Fibroblast of skin of left biceps (primary cell): ENCODE results near the gene IFNE.

Experiments used
- DNase-seq, 2 experiments: peaks; one replicate each; pipeline ENCODE4 v3.0.0-alpha.2; 2013; ENCODE audit warnings: low read depth in 2 of 2

Gene IFNE, protein sequence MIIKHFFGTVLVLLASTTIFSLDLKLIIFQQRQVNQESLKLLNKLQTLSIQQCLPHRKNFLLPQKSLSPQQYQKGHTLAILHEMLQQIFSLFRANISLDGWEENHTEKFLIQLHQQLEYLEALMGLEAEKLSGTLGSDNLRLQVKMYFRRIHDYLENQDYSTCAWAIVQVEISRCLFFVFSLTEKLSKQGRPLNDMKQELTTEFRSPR

DNA sequence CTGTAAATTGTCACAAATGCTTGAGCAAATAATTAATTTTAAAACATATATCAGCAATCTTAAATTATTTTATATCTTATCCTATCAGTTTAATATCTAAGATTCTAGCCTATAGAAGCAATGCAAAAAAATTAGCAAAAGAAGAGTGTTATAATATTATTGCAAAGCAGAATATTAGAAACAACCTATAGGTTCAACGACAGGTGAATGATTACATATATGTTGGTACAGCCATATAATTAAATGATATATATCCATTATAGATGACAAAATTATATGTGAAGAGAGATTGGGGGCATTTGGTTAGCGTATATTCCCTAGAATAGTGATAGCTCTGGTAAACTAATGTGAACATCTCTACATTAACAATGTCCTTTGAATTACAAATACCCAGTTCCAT, at the start of gene IFNE:
Gene IFNE, minus strand, starts transcription at position 101 of the 400 bp plus-strand sequence. CDS start 619 bp downstream, outside the sequence.
- DNase-seq = no peak

DNA sequence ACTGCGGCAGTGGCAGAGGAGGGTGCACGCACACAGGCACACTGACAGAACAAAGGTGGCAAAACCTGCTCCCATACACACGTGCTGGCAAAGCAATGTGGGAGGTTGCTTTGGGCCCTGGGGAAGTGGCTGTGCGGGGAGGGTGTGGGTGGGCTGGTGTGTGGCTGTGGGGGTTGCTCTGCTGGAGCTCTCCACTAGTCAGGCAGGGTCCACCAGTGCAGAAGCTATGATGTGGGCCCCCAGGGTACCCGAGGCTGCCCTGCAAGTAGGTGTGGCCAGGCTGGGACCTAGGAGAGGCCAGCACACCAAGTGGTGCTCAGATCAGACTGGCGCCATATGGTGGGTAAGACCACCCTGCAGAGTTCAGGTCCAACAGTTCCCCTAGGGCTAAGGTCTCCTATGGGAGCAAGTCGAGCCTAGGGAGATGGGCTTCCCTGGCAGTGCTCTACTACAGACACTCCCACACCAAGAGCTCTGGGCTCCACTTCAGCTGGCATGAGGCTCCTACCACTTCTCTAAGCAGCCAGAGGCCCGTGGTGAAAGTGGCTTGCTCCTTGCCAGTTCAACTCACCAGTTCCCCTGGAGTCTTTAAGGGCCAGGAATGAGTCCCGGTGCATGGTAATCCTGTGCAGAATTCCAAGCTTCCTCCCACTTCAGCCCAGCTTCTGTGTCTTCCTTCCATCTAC, 46.2 kb upstream of the IFNE start:
- DNase-seq = no peak

DNA sequence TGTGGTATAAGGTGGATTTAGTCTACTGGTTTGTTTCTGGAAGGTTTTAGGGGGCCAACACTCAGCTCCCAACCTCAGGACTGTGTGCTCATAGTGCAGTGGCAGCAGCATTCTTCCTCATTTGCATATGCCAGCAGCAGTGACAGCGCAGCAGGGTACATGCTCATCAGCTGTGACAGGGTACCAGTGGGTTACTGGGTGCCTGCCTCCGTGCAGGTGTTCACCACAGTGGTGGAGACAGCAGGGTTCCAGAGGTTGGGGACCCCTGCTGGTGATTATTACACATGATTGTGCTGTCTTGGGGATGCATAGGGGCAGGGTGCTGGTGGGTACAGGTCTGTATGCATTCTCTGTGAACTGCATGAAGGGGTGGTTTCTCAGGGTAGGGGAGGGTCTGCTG, 45.5 kb upstream of the IFNE start:
- DNase-seq = no peak

DNA sequence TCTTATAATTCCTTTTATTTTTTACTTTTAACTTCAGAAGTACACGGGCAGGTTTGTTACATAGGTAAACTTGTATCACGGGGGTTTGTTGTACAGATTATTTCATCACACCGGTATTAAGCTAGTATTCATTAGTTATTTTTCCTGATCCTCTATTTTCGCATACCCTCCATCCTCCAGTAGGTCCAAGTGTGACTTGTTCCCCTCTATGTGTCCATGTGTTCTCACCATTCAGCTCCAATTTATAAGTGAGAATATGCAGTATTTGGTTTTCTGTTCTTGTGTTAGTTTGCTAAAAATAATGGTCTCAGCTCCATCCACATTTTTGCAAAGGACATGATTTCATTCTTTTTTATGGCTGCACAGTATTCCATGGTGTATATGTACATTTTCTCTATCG, 43.1 kb upstream of the IFNE start:
- no peak for DNase-seq

DNA sequence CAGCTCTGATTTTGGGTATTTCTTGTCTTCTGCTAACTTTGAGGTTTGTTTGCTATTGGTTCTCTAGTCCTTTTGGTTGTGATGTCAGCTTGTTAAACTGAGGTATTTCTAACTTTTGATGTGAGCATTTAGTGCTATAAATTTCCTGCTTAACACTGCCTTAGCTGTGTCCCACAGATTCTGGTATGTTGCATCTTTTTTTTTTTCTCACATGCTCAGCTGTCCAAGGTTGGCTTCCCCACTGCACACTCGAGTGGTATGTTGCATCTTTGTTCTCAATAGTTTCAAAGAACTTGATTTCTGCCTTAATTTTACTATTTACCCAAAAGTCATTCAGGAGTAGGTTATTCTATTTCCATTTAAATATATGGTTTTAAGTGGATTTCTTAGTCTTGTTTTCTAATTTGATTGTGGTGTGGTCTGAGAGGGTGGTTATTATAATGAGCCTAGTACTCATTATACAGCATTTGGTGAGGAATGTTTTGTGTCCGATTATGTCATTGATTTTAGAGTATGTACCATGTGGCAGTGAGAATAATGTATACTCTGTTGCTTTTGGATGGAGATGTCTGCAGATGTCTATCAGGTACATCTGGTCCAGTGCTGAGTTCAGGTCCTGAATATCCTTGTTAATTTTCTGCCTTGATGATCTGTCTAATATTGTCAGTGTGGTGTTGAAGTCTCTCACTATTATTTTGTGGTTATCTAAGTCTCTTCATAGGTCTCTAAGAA, 42.2 kb upstream of the IFNE start:
- DNase-seq = no peak

DNA sequence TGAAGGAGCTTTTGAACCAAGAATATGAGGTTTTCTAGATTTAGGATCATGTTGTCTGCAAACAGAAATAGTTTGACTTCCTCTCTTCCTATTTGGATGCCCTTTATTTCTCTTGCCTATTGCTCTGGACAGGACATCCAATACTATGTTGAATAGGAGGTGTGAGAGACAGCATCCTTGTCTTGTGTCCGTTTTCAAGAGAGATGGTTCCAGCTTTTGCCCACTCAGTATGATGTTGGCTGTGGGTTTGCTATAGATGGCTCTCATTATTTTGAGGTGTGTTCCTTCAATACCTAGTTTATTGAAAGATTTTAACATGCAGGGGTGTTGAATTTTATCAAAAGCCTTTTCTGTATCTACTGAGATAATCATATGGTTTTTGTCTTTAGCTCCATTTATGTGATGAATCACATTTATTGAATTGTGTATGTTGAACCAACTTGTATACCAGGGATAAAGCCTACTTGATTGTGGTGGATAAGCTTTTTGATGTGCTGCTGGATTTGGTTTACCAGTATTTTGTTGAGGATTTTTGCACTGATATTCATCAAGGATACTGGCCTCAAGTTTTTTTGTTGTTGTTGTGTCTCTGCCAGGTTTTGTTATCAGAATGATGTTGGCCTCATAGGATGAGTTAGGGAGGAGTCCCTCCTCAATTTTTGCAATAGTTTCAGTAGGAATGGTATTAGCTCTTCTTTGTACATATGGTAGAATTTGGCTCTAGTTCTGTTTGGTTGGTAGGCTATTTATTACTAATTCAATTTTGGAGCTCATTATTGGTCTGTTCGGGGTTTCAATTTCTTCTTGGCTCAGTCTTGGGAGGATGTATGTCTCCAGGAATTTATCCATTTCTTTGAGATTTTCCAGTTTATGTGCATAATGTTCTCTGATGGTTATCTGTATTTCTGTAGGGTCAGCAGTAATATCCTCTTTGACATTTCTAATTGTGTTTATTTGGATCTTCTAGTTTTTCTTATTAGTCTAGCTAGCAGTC, 41.2 kb upstream of the IFNE start:
- DNase-seq = no peak

DNA sequence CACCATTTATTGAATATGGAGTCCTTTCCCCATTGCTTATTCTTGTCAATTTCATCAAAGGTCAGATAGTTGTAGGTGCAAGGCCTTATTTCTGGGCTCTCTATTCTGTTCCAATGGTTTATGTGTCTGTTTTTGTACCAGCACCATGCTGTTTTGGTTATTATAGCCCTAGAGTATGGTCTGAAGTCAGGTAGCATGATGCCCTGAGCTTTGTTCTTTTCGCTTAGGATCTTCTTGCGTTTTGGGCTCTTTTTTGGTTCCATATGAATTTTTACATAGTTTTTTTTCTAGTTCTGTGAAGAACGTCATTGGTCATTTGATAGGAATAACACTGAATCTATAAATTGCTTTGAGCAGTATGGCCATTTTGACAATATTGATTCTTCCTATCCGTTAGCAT, 40.2 kb upstream of the IFNE start:
- no peak for DNase-seq

DNA sequence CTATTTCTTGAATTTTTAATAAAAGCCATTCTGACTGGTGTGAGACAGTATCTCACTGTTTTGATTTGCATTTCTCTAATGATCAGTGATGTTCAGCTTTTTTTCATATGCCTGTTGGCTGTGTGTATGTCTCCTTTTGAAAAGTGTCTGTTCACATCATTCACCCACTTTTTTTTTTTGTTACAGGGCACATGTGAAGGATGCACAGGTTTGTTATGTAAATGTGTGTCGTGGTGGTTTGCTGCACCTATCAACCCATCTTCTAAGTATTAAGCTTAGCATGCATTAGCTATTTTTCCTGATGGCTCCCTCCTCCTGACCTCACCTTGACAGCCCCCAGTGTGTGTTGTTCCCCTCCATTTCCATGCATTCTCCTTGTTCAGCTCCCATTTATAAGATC, 39.3 kb upstream of the IFNE start:
- DNase-seq = no peak

DNA sequence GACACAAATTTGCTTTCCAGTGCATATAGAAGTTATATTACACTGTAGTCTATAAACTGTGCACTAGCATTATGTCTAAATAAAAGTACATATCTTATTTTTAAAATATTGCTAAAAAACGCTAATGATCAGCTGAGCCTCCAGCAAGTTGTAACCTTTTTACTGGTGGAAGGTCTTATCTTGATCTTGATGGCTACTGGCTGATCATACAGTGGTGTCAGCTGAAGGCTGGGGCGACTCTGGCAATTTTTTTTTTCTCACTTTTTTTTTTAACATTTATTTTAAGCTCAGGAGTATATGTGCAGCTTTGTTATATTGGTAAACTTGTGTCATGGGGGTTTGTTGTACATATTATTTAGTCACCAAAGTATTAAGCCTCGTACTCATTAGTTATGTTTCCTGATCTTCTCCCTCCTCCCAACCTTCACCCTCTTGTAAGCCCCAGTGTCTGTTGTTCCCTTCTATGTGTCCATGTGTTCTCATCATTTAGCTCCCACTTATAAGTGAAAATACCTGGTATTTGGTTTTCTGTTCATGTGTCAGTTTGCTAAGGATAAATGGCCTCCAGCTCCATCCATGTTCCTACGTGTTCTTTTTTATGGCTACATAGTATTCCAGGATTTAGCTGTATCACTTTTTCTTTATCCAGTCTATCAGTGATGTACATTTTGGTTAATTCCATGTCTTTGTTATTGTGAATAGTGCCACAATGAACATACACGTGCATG, 38.6 kb upstream of the IFNE start:
- no peak for DNase-seq

DNA sequence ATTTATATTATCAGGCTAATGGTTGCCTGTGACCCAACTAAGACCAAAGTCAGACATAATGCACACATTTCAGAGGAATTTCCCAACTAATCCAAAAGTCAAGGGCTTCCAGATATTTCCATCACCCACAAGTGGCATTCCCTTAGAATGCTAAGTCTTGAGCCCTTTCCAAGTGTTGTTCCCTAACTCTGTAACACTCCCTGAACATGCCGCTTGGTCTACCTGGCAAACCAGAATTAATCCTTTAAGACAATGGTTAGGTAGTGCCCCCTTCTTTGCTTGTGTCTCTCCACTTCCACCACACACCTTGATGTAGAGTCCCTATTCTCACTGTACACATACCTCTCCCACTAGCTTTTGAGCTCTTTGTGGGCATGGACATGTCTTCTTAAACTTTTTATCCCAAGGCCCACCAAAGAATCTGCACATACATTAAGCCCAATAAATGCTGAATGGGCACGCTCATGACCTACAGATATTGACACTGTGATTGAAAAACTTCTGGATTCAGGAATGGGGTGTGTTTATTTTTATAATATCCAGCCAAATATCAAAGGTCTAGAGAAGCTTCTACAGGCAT, 37.8 kb upstream of the IFNE start:
- no peak for DNase-seq

DNA sequence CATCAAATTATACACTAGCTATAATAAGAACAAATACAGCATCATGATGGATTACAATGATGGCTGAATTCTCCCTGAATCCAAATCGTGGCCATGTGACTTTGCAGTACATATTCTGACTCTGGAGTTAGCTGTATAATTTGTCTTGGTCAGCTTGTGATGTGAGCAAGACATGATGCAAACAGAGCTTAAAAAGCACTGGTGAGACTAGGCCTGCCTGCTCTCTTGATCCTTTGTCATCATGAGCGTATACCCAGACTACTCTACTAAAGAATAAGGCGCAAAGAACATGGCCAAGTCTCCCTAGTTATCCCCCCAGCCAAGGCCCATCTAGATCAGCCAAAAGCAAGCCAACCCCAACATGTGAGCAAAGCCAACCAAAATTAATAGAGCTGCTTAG, 34.7 kb upstream of the IFNE start:
- no peak for DNase-seq

DNA sequence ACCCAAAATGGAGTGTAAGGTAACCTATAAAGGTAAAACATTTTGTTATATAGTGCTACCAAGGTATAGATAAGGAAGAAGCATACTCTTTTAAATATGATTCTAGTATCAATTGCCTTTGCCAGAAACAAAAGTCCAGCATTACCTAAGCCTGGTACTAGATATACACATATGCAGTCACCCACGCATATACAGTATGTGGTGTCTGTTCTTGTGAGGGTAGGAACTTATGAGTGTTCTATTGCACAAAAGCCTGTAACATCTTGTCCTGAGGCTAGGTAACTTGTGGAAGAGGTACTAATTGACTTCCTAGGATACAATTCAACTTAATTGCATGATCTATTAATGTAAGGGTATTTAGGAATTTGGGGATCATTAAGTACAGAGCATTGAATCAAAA, 31.3 kb upstream of the IFNE start:
- no peak for DNase-seq

DNA sequence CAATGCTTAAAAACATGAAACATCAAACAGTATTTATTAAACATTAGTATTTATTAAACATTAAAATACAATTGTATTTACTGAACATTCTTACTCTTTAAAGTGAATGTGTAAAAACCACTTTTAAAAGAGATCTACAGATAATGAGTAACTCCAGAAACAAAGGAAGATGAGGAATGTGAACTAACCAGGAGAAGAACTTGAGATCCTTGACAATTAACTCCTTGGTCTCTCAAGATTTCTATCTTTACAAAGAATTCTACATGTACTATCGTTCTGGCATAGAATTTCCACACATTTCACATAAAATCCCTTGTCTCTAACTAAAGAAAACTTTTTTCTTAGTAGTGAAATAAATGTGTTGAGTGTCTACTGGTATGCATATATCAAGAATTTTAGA, 28.7 kb upstream of the IFNE start:
- no peak for DNase-seq

DNA sequence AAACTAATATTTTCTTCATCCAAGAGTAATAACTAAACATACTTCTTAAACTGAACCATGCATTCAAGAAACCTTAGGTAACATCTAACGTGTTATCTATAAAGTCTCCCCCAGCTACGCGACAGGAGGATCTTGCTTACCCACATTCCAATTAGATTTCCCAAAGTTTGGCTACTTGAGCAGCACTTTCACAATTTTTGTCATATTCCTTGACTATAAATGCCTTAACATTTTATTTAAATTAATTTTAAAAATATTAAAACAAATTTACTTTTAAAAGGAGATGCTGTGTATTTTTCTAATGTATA, 25.3 kb upstream of the IFNE start:
- no peak for DNase-seq

DNA sequence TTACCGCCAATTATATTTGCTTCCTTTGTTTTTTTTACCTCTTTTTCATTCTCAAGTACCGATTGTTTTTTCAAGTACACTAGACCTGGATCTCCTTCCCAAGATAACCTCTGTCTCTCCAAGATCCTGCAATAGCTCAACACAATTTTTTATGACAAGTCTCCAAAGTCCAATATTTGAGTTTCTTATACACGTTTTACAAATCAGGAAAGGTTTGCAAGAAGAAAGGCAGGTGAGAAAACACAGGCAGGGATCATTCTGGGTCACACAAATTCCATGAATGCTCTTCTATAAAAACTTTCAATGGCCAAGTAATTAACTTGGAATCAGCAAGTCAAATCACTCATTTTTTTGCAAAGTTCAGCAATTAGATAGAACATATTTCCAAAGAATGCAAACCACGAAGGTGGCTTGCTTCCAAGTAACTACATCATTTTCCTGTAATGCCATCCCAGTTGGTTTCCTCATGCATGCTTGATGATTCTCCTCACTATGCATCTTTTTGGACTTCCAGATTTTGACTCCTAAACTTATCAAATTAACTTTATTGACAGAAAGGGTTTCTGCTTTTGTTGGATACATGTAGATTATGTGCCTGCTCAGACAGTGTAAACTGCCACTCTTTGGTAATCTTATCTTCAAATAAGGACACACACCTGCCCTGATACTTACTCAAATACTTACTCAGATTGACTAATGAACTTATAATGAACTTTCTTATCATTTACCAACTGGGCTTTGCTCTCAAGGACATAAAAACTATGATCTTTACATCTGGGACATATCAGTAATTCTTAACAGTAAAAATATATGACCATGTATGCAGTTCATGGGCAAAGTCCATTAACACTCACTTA, 24.7 kb upstream of the IFNE start:
- DNase-seq = peak; percentile 93 to 94

DNA sequence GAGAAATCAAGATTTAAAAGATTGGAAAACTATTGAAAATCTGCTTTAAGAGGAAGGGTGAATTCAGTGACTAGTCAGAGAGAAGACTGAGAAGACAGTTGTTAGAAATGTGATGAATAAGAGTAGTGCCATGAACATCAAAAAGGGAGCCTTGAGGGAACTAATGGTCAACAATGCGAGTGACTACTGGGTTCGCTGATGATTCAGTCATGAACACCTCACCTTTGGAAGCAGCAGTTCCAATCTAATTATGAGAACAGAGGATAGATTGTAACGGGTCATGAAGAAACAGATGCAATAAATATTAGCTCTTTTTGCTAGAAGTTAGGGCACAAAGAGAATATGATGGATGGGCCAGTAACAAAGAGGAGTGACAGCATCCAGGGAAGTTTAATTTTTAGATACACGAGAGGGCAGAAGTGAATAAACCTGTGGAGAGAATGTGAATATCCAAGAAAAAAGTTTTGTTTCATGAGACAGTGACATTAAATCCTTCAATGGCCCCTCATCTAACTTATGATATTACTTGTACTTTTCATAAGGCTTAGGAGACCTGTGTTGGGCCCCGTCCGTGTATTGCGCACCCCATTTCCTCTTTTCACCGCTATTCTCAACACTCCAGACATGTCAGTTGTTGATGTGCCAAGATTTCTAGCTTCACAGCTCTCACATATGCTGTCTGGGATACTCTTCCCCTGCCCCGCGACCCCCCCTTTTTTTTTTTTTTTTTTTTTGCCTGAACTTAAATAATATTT, 23.5 kb upstream of the IFNE start:
- DNase-seq = no peak

DNA sequence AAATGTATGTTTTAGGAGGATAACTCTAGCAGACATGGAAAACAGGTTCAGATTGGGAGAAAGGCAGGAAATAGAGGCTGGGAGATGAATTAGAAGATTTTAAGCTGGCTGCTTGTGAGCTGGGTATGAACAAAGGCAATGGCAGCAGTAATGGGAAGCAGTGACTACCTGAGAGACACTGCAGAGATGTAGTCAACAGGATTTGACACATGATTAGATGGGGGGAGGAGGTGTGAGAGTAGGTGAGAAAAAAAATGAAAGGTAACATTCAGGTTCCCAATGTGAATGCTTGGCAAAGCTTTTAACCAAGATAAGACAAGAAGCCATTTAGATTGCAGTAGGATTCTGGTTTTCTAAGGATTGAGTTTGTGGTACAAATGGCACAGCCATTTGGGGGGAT, 22.8 kb upstream of the IFNE start:
- no peak for DNase-seq

DNA sequence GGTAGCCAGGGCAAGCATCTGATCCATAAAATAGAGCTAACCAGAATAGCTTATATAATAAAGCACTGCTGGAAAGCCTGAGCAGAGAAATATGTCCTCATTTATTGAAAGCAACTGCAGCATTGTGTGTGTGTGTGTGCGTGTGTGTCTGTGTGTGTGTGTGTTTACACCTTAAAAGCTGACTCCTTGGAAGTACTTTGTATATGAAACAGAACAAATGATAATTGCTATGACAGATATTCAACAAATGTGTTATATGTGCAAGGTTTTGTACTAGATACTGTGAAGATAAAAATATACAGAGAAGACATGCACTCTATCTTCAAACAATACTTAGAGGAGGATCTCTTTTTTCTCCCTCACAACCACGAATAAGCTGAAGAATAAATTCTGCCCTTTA, 22.0 kb upstream of the IFNE start:
- DNase-seq = no peak

DNA sequence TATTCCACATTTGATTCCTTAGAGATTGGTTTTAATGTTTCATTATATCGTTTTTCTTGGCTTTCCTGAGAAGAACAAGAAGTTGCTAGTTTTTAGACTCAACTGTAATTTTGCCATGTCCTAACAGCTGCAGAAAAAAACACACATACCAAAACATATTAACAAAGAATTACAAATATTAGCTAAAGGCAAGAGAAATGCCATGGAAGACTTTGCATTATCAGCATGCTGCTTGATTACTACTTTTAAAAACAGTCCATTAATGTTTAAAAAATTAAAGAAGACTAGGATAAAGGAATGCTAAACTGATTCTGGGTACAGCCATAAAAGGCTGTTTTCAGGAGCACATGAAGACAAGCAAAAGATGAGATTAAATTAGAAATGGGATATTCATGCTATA, 20.5 kb upstream of the IFNE start:
- DNase-seq = no peak
